ENCODE results near the gene ZDHHC19.

- TF ChIP-seq, protein P1, sequence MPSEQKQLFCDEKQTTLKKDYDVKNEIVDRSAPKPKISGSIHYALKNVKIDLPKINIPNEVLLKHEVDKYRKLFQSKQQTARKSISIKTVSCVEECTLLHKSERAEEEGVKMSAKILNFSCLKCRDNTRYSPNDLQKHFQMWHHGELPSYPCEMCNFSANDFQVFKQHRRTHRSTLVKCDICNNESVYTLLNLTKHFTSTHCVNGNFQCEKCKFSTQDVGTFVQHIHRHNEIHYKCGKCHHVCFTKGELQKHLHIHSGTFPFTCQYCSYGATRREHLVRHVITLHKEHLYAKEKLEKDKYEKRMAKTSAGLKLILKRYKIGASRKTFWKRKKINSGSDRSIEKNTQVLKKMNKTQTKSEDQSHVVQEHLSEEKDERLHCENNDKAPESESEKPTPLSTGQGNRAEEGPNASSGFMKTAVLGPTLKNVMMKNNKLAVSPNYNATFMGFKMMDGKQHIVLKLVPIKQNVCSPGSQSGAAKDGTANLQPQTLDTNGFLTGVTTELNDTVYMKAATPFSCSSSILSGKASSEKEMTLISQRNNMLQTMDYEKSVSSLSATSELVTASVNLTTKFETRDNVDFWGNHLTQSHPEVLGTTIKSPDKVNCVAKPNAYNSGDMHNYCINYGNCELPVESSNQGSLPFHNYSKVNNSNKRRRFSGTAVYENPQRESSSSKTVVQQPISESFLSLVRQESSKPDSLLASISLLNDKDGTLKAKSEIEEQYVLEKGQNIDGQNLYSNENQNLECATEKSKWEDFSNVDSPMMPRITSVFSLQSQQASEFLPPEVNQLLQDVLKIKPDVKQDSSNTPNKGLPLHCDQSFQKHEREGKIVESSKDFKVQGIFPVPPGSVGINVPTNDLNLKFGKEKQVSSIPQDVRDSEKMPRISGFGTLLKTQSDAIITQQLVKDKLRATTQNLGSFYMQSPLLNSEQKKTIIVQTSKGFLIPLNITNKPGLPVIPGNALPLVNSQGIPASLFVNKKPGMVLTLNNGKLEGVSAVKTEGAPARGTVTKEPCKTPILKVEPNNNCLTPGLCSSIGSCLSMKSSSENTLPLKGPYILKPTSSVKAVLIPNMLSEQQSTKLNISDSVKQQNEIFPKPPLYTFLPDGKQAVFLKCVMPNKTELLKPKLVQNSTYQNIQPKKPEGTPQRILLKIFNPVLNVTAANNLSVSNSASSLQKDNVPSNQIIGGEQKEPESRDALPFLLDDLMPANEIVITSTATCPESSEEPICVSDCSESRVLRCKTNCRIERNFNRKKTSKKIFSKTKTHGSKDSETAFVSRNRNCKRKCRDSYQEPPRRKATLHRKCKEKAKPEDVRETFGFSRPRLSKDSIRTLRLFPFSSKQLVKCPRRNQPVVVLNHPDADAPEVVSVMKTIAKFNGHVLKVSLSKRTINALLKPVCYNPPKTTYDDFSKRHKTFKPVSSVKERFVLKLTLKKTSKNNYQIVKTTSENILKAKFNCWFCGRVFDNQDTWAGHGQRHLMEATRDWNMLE (tag by site-specific recombination; conservative IDR thresholded peaks at IDR 0.05; ENCODE audit: low read depth), result no peak
- no peak for TF ChIP-seq ZBTB7A (tag by site-specific recombination; IDR thresholded peaks at IDR 0.05; ENCODE audit: low read depth)
- TF ChIP-seq PRDM1 (tag by site-specific recombination; IDR thresholded peaks at IDR 0.05), result no peak
- no peak for TF ChIP-seq KLF10 (tag by site-specific recombination; IDR thresholded peaks at IDR 0.05)
- TF ChIP-seq, protein P2, sequence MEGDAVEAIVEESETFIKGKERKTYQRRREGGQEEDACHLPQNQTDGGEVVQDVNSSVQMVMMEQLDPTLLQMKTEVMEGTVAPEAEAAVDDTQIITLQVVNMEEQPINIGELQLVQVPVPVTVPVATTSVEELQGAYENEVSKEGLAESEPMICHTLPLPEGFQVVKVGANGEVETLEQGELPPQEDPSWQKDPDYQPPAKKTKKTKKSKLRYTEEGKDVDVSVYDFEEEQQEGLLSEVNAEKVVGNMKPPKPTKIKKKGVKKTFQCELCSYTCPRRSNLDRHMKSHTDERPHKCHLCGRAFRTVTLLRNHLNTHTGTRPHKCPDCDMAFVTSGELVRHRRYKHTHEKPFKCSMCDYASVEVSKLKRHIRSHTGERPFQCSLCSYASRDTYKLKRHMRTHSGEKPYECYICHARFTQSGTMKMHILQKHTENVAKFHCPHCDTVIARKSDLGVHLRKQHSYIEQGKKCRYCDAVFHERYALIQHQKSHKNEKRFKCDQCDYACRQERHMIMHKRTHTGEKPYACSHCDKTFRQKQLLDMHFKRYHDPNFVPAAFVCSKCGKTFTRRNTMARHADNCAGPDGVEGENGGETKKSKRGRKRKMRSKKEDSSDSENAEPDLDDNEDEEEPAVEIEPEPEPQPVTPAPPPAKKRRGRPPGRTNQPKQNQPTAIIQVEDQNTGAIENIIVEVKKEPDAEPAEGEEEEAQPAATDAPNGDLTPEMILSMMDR (tag by site-specific recombination; IDR thresholded peaks at IDR 0.05), result no peak
Observed at GRCh38 chr3:196237203-196237602, 26.0 kb upstream of the ZDHHC19 start.

All from HEK293 (cell line).